ENCODE data around the gene MILR1. TPM values are rescaled to one million over a fixed set of nuclear protein-coding genes. Genes with fewer than 3 reads are reported as not detected.
A peak's percentile ranks its signal among the peaks of the same experiment; 100 is the strongest.
"Not testable (repeated sequence)": the region's sequence is repeated elsewhere in the genome, so short reads cannot be mapped to it uniquely, and the experiment has no call there.

MILR1 gene
- total RNA-seq, 6 experiments from 2014 or later: 0.61 to 2.5 (median 1.5) TPM

DNA sequence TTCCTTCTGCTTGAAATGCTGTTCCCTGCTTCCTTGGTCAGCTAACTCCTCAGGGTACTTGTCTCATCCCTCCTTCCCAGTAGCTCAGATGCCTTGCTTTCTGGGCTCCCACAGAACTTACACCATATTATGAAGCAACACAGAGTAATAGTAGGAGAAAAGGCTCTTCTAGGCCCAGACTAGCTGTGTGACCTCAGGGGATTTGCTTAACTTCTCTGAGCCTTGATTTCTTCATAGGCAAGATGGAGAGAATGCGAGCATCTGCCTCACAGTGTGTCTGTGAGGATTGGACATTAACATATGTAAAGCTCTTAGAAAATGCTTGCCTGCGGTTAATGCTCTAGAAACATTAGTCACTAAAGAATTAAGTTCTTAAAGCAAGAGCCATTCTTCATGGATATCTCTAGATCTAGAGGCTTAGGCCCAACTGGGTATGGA is 36.0 kb upstream of the MILR1 start:
- no peaks in the 10 kb centered on the region for H3K36me3 Mint-ChIP-seq (ENCODE audit: low read depth)
- peaks cover 10% of the 10 kb centered on the region for H3K4me1 Mint-ChIP-seq (ENCODE audit: low read depth)
- H3K27me3 Mint-ChIP-seq (ENCODE audit: insufficient read depth): no peaks in the 10 kb centered on the region; the same call in none of the 2 replicates
- H3K9me3 Mint-ChIP-seq: no peaks in the 10 kb centered on the region
- no peak for DNase-seq
- TF ChIP-seq, protein P1, sequence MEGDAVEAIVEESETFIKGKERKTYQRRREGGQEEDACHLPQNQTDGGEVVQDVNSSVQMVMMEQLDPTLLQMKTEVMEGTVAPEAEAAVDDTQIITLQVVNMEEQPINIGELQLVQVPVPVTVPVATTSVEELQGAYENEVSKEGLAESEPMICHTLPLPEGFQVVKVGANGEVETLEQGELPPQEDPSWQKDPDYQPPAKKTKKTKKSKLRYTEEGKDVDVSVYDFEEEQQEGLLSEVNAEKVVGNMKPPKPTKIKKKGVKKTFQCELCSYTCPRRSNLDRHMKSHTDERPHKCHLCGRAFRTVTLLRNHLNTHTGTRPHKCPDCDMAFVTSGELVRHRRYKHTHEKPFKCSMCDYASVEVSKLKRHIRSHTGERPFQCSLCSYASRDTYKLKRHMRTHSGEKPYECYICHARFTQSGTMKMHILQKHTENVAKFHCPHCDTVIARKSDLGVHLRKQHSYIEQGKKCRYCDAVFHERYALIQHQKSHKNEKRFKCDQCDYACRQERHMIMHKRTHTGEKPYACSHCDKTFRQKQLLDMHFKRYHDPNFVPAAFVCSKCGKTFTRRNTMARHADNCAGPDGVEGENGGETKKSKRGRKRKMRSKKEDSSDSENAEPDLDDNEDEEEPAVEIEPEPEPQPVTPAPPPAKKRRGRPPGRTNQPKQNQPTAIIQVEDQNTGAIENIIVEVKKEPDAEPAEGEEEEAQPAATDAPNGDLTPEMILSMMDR (IDR thresholded peaks at IDR 0.05): no peak
- H3K4me3 Mint-ChIP-seq: no peak overlapping the region
- no peak overlapping the region for H3K27ac Mint-ChIP-seq

- Mint-ChIP-seq H3K27me3 (ENCODE audit: insufficient read depth) (peaks cover 3% of the 10 kb centered on the region), H3K9me3 (no peaks in the 10 kb centered on the region), H3K4me3 (no peak overlapping the region)
These were observed 35.4 kb upstream of the MILR1 start for GRCh38 chr17:64413513-64413912.

DNA sequence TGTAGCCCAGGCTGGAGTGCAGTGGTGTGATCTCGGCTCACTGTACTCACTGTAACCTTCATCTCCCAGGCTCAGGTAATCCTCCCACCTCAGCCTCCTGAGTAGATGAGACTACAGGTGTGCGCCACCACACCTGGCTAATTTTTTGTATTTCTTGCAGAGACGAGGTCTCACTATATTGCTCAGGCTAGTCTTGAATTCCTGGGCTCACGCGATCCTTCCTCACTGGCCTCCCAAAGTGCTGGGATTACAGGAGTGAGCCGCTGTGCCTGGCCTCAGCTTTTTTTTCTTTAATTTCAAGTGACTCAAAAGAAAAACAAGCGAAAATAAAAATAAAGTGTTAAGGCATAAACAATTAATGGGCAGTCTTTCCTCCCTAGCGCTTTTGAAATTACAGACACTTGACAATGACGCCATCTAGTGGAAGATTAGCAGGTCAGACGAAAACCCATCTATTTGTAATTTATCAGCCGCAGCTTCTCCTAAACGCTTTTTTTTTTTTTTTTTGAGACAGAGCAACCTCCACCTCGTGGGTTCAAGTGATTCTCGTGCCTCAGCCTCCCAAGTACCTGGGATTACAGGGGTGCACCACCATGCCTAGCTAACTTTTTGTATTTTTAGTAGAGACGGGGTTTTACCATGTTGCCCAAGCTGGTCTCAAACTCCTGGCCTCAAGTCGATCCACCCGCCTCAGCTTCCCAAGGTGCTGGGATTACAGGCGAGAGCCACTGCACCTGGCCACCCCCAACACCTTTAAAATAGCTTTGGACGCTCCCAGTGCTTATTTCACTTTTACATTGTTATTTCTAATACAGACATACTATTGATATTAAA is 30.2 kb upstream of the MILR1 start:
- peaks cover under 1% of the 10 kb centered on the region; the same call in 1 of the 2 replicates for H3K4me1 Mint-ChIP-seq (ENCODE audit: low read depth)
- no peaks in the 10 kb centered on the region for H3K9me3 Mint-ChIP-seq
- H3K36me3 Mint-ChIP-seq (ENCODE audit: low read depth): no peaks in the 10 kb centered on the region
- H3K4me3 Mint-ChIP-seq: no peak overlapping the region
- H3K27me3 Mint-ChIP-seq (ENCODE audit: insufficient read depth): peaks cover 6% of the 10 kb centered on the region
- H3K27ac Mint-ChIP-seq: no peak overlapping the region
- TF ChIP-seq, protein P1 (IDR thresholded peaks at IDR 0.05): peak; percentile 89
- DNase-seq: peak; percentile 78

More at GRCh38 chr17:64413513-64413912, 35.4 kb upstream of the MILR1 start:
- TF ChIP-seq, protein P1 (IDR thresholded peaks at IDR 0.05): no peak
- no peak for DNase-seq
- H3K27ac Mint-ChIP-seq: no peak overlapping the region
- H3K36me3 Mint-ChIP-seq (ENCODE audit: low read depth): no peaks in the 10 kb centered on the region
- peaks cover 10% of the 10 kb centered on the region for H3K4me1 Mint-ChIP-seq (ENCODE audit: low read depth)

- peaks cover 12% of the 10 kb centered on the region for H3K4me1 Mint-ChIP-seq (ENCODE audit: low read depth)
- TF ChIP-seq, protein P1 (IDR thresholded peaks at IDR 0.05): peak; percentile 90
- no peak overlapping the region for H3K27ac Mint-ChIP-seq
- no peaks in the 10 kb centered on the region for H3K9me3 Mint-ChIP-seq
- no peak overlapping the region for H3K4me3 Mint-ChIP-seq
- DNase-seq: peak; percentile 86
- H3K27me3 Mint-ChIP-seq (ENCODE audit: insufficient read depth): peaks cover 6% of the 10 kb centered on the region
- H3K36me3 Mint-ChIP-seq (ENCODE audit: low read depth): no peaks in the 10 kb centered on the region
These were observed 28.7 kb upstream of the MILR1 start for GRCh38 chr17:64420143-64420670.

DNA sequence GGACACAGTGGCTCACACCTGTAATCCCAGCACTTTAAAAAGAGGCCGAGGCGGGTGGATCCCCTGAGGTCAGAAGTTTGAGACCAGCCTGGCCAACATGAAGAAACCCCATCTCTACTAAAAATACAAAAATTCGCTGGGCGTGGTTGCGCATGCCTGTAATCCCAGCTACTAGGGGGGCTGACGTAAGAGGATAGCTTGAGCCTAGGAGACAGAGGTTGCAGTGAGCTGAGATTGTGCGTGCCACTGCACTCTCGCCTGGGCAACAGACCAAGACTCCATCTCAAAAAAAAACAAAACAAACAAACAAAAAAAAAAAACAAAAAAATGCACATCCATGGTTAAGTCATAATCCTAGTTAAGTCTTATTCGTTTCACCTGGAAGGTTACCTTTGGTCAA is 26.8 kb upstream of the MILR1 start:
- DNase-seq; H3K27ac Mint-ChIP-seq; H3K9me3 Mint-ChIP-seq; H3K36me3 Mint-ChIP-seq (ENCODE audit: low read depth); H3K4me3 Mint-ChIP-seq: not testable (repeated sequence)
- peaks cover 11% of the 10 kb centered on the region for H3K27me3 Mint-ChIP-seq (ENCODE audit: insufficient read depth)
- peaks cover 12% of the 10 kb centered on the region for H3K4me1 Mint-ChIP-seq (ENCODE audit: low read depth)

DNA sequence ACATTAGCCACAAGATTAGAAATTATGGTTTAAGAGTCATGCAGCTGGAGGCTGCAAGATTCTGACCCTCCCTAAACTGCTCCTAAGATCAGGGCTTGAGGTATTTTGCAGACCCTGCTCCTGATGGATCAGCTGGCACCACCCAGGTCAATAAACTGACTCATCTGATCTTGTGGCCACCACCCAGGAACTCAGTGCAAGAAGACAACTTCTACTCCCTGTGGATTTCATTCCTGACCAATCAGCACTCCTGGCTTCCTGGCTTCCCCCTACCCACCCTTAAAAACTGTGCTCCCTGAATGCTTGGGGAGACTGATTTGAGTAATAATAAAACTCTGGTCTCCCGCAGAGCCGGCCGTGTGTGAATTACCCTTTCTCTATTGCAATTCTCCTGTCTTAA is 25.0 kb upstream of the MILR1 start:
- Mint-ChIP-seq H3K27ac (no peak overlapping the region), H3K9me3 (no peaks in the 10 kb centered on the region), H3K27me3 (ENCODE audit: insufficient read depth) (peaks cover 8% of the 10 kb centered on the region), H3K4me3 (no peak overlapping the region), H3K4me1 (ENCODE audit: low read depth) (peaks cover 12% of the 10 kb centered on the region), H3K36me3 (ENCODE audit: low read depth) (no peaks in the 10 kb centered on the region)
- TF ChIP-seq, protein P1 (IDR thresholded peaks at IDR 0.05): no peak
- DNase-seq: no peak

All from HFFc6 (cell line).